Keratinocyte (primary cell): ENCODE results near the gene MYO10. TPM values are rescaled to one million over a fixed set of nuclear protein-coding genes. Genes with fewer than 3 reads are reported as not detected.

Experiments used
- DNase-seq: peaks from one replicate; pipeline ENCODE4 v3.0.0-alpha.2; 2011; ENCODE audit warnings: low read depth, missing footprints, low spot score
- FAIRE-seq: peaks from 2 replicates; lab custom pipeline; 2011; peaks lifted over from hg19 to GRCh38; lab: Jason Lieb, UNC
- H2AFZ ChIP-seq: 2 replicates; pipeline ENCODE4 v1.6.0; 2012; ENCODE audit warnings: low read length, control low read depth, inconsistent platforms; ENCODE audit not compliant: control insufficient read depth
- H3K27ac ChIP-seq: 2 replicates; pipeline ENCODE4 v1.5.1; 2011; ENCODE audit warnings: low read length; ENCODE audit not compliant: control insufficient read depth, insufficient read depth
- H3K27me3 ChIP-seq: 3 replicates; pipeline ENCODE4 v1.6.0; 2011; ENCODE audit warnings: low read length; ENCODE audit not compliant: control insufficient read depth, insufficient read depth; ENCODE audit errors: extremely low read depth
- H3K36me3 ChIP-seq, 2 experiments: 2 replicates in 1 of 2; 3 replicates in 1 of 2; pipeline ENCODE4 v1.5.1; 2011; ENCODE audit warnings: low read length in 2 of 2, mild to moderate bottlenecking in 1 of 2; ENCODE audit not compliant: control insufficient read depth in 2 of 2, insufficient read depth in 2 of 2; ENCODE audit errors: extremely low read depth in 1 of 2
- H3K4me1 ChIP-seq: 3 replicates; pipeline ENCODE4 v1.5.1; 2011; ENCODE audit warnings: low read length; ENCODE audit not compliant: control insufficient read depth, insufficient read depth; ENCODE audit errors: extremely low read depth
- H3K4me2 ChIP-seq: 3 replicates; pipeline ENCODE4 v1.6.0; 2011; ENCODE audit warnings: low read depth, low read length; ENCODE audit not compliant: control insufficient read depth, insufficient read depth; ENCODE audit errors: extremely low read depth
- H3K4me3 ChIP-seq, 3 experiments: fragments of 200-600 bp in 1 of 3; sonication (generic) in 1 of 3; 2 replicates in 2 of 3; 3 replicates in 1 of 3; pipeline ENCODE4 v1.5.1; 2011 to 2016; ENCODE audit warnings: low read length in 3 of 3, mild to moderate bottlenecking in 3 of 3, control low read depth in 2 of 3, inconsistent platforms in 1 of 3, low read depth in 1 of 3, mixed read lengths in 1 of 3, mixed run types in 1 of 3, moderate library complexity in 1 of 3; ENCODE audit not compliant: control insufficient read depth in 2 of 3, insufficient read depth in 2 of 3; ENCODE audit errors: extremely low read depth in 1 of 3
- H3K79me2 ChIP-seq: 2 replicates; pipeline ENCODE4 v1.6.0; 2012; ENCODE audit warnings: low read length; ENCODE audit not compliant: control insufficient read depth, insufficient read depth
- H3K9ac ChIP-seq: 3 replicates; pipeline ENCODE4 v1.6.0; 2011; ENCODE audit warnings: low read length; ENCODE audit not compliant: control insufficient read depth, insufficient read depth; ENCODE audit errors: extremely low read depth
- H3K9me1 ChIP-seq: 3 replicates; pipeline ENCODE4 v1.6.0; 2011; ENCODE audit warnings: low read length; ENCODE audit not compliant: control insufficient read depth, insufficient read depth; ENCODE audit errors: extremely low read depth
- H3K9me3 ChIP-seq: 2 replicates; pipeline ENCODE4 v1.5.1; 2012; ENCODE audit warnings: low read depth, low read length; ENCODE audit not compliant: control insufficient read depth
- H4K20me1 ChIP-seq: 3 replicates; pipeline ENCODE4 v1.6.0; 2011; ENCODE audit warnings: low read length; ENCODE audit not compliant: control insufficient read depth, insufficient read depth; ENCODE audit errors: extremely low read depth
- CTCF ChIP-seq, 3 experiments: IDR thresholded peaks in 1 of 3; conservative IDR thresholded peaks in 1 of 3; optimal IDR thresholded peaks in 1 of 3; 2 replicates in 2 of 3; 3 replicates in 1 of 3; pipeline versions ENCODE3 to v1.5.1; 2011; ENCODE audit warnings: low read length in 3 of 3, mild to moderate bottlenecking in 3 of 3, moderate library complexity in 2 of 3, control low read depth in 1 of 3, inconsistent platforms in 1 of 3; ENCODE audit not compliant: insufficient read depth in 2 of 3; ENCODE audit errors: extremely low read depth in 1 of 3
- EZH2 ChIP-seq: IDR thresholded peaks from one replicate; pipeline ENCODE4 v1.6.1; 2012; ENCODE audit warnings: inconsistent platforms, mild to moderate bottlenecking, low read length, moderate library complexity
- dilution Hi-C: fragments of 300-500 bp; cut with MboI; formaldehyde crosslinking; loops from one replicate; pipeline ENCODE4 v1.7.0; 2020; ENCODE audit warnings: low sequenced_read_pairs; ENCODE audit not compliant: extremely low pct_ligation_motif_present
- polyA plus RNA-seq, 5 experiments: library from polyadenylated mRNA; depleted of rRNA in 3 of 5; stranded (reverse) in 3 of 5; stranded (forward) in 1 of 5; unstranded in 1 of 5; fragments of >200 nt; gene quantifications; 1 replicate in 1 of 5; 2 replicates in 3 of 5; 3 replicates in 1 of 5; pipeline versions ENCODE4 v1.2.1 to v1.2.3, GENCODE V29; 2011 to 2012; ENCODE audit warnings: missing spikeins in 2 of 5, low read depth in 1 of 5, low replicate concordance in 1 of 5

Gene MYO10
- polyA plus RNA-seq, 1 donor (not counting 4 experiments of a cell fraction or from before 2014, with no cell fraction given) = 22.0 TPM

GRCh38 chr5:16983972-16984371, 47.9 kb upstream of the MYO10 start:
- no peak overlapping the region for H3K9ac ChIP-seq
- no peak overlapping the region for H3K4me3 ChIP-seq
- H3K9me1 ChIP-seq = no peaks in the 10 kb centered on the region
- no peaks in the 10 kb centered on the region for H4K20me1 ChIP-seq
- dilution Hi-C loops = no loop called here
- H3K36me3 ChIP-seq = no peaks in the 10 kb centered on the region
- no peak overlapping the region for H2AFZ ChIP-seq
- H3K4me2 ChIP-seq = no peak overlapping the region
- no peaks in the 10 kb centered on the region for H3K79me2 ChIP-seq
- H3K27me3 ChIP-seq = no peaks in the 10 kb centered on the region
- no peaks in the 10 kb centered on the region for H3K4me1 ChIP-seq
- no peak for DNase-seq
- no peaks in the 10 kb centered on the region for H3K9me3 ChIP-seq
- no peak for TF ChIP-seq EZH2
- no peak for TF ChIP-seq CTCF (optimal IDR thresholded peaks at IDR 0.05 in 1 of 3, IDR thresholded peaks at IDR 0.05 in 1 of 3, conservative IDR thresholded peaks at IDR 0.05 in 1 of 3; ENCODE audit: extremely low read depth in 1 of 3, insufficient read depth in 2 of 3, low read length in 3 of 3)
- H3K27ac ChIP-seq = no peak overlapping the region
- no peak for FAIRE-seq

- Histone ChIP-seq H3K9me1 (no peaks in the 10 kb centered on the region), H4K20me1 (no peaks in the 10 kb centered on the region), H3K9me3 (no peaks in the 10 kb centered on the region), H3K27me3 (no peaks in the 10 kb centered on the region), H3K4me3 (no peak overlapping the region), H3K27ac (no peak overlapping the region), H3K79me2 (no peaks in the 10 kb centered on the region), H3K9ac (no peak overlapping the region), H3K36me3 (no peaks in the 10 kb centered on the region), H2AFZ (no peak overlapping the region), H3K4me1 (no peaks in the 10 kb centered on the region), H3K4me2 (no peak overlapping the region)
- no peak for FAIRE-seq
- dilution Hi-C loops = no loop called here
- no peak for TF ChIP-seq EZH2
- no peak for TF ChIP-seq CTCF (optimal IDR thresholded peaks at IDR 0.05 in 1 of 3, IDR thresholded peaks at IDR 0.05 in 1 of 3, conservative IDR thresholded peaks at IDR 0.05 in 1 of 3; ENCODE audit: extremely low read depth in 1 of 3, insufficient read depth in 2 of 3, low read length in 3 of 3)
- no peak for DNase-seq
Measured at GRCh38 chr5:16983022-16983639, 47.0 kb upstream of the MYO10 start.
